Right lobe of liver (tissue), 4 donors: ENCODE data around the gene SLC15A3.

Source experiments
- CTCF ChIP-seq, 4 donors: fragments of 200-600 bp in 3 of 4; fragments of 450-650 bp in 1 of 4; IDR thresholded peaks; one replicate each; pipeline versions ENCODE4 v1.5.1 to v1.8.0; 2016 to 2022; ENCODE audit warnings: antibody characterized with exemption in 4 of 4, mild to moderate bottlenecking in 2 of 4
- POLR2A ChIP-seq: fragments of 450-650 bp; IDR thresholded peaks from one replicate; pipeline ENCODE4 v1.6.1; 2017; ENCODE audit warnings: antibody characterized with exemption, mild to moderate bottlenecking
- donor health status: DM: no; HTN: no; CAD: no.
- donor health status: DM: no; HTN: no; CAD: no.
- donor health status: DM: no; HTN: yes; CAD: no.

DNA sequence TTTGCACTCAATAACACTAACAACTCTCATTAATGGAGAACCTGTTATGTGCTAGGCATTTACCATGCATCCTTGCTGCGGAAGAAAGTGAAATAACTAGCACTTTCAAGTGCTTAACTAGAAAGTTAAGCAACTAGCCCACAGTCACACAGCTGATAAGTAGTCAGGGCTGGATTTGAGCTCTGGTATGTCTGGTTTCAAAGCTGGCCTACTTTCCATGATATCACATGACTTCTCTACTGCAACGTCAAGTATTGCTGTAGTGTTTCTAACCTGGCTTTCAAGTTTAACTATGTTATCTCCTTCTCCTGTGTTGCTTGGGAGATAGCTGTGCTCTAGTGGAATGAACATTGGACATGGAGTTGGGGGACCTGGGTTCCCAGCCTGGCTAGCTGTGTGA lies 12.1 kb downstream of the SLC15A3 start:
- no peak for TF ChIP-seq CTCF (IDR thresholded peaks at IDR 0.05)
- TF ChIP-seq POLR2A = no peak
